GM23248 (cell line): Measurements from ENCODE around the gene CMKLR1.

Experiments used
- EZH2 ChIP-seq: fragments of 200-600 bp; sonication (generic); IDR thresholded peaks from 2 replicates; pipeline ENCODE4 v1.6.1; 2018; ENCODE audit warnings: antibody characterized with exemption, mild to moderate bottlenecking; ENCODE audit not compliant: insufficient read depth, poor library complexity, severe bottlenecking
- EZH2phosphoT487 ChIP-seq: fragments of 200-600 bp; sonication (generic); IDR thresholded peaks from 2 replicates; pipeline ENCODE4 v1.6.1; 2018; ENCODE audit warnings: antibody characterized with exemption, moderate library complexity, mild to moderate bottlenecking, low read depth; ENCODE audit not compliant: insufficient read depth

- TF ChIP-seq EZH2phosphoT487 (no peak), EZH2 (no peak)
These were observed 79.1 kb downstream of the CMKLR1 start for GRCh38 chr12:108260039-108260438.
